ENCODE data around the gene GAMT.

Gene GAMT

DNA sequence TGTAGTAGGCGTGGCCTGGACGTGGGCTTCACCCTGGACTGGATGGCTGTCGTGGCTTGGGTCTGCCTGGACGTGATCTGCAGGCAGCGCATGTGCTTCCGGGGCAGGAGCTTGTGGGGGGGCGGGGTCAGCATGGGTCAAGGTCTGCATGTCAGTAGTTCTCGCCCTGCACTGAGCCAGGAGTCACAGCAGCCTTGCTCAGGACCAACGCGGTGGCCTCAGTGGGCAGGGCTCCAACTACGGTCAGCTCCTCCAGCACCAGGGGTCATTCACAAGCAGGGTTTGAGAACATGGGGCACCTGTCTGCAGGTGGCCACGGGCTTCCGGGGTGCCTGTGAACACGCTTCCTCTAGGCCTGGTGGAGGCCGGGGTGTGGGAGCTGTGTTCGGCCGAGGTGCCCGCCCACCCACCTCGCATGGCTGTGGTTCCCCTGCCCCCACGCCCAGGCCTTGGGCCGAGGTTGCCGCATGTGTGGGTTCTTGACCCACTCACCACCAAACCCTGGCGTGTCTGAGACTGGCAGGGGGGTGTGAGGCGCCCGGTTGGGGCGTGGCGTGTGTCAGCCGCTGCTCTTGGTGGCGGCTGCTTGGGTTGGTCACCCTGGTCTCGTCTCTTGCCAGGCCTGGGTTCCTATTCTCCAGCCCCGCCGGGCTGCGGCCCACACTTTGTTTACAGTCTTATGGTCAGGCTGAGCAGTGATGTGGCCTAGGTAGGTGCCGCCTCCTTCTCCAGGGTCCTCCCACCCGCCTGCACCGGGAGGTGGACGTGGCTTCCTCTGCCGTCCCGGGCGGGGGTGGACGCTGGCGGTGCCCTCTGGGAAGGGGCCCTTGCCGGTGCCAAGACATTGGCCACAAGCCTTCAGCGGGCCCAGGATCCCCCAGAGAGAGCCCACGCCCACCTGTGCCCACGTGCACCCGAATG is 32.0 kb upstream of the GAMT start:
- WGBS, 2 experiments = 95 to 98% methylated on average over 47 of the region's 47 CpGs
- no peak overlapping the region for H3K4me3 ChIP-seq (ENCODE audit: insufficient read depth, low read depth, low read length)
- H3K9me3 ChIP-seq (ENCODE audit: control insufficient read depth, low read length) = no peaks in the 10 kb centered on the region
- H3K27ac ChIP-seq (ENCODE audit: insufficient read depth, low read depth, low read length, poor library complexity, severe bottlenecking) = no peak overlapping the region
- H3K36me3 ChIP-seq (ENCODE audit: control insufficient read depth, insufficient read depth, low read length) = peaks cover 32% of the 10 kb centered on the region
- no peaks in the 10 kb centered on the region for H3K4me1 ChIP-seq (ENCODE audit: control insufficient read depth, insufficient read depth, low read length)
- no peaks in the 10 kb centered on the region for H3K27me3 ChIP-seq (ENCODE audit: control insufficient read depth, insufficient read depth, low read length, poor library complexity, severe bottlenecking)

DNA sequence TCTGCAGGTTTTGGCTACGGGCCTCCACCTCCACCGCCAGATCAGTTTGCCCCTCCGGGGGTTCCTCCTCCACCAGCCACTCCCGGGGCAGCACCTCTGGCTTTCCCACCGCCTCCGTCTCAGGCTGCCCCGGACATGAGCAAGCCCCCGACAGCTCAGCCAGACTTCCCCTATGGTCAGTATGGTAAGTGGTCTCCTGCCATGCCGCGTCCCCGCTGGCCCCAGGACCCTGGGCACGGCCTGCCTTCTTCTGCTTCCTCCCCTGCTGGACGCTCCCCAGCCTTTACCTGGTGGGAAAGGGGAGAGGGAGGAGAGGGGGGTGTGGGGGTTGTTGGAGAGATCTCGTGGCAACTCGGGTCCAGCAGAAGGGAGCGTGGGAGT is 31.2 kb upstream of the GAMT start:
- H3K36me3 ChIP-seq (ENCODE audit: control insufficient read depth, insufficient read depth, low read length) = peaks cover 37% of the 10 kb centered on the region
- H3K27ac ChIP-seq (ENCODE audit: insufficient read depth, low read depth, low read length, poor library complexity, severe bottlenecking) = no peak overlapping the region
- 95 to 96% methylated on average over 16 of the region's 16 CpGs for WGBS, 2 experiments

DNA sequence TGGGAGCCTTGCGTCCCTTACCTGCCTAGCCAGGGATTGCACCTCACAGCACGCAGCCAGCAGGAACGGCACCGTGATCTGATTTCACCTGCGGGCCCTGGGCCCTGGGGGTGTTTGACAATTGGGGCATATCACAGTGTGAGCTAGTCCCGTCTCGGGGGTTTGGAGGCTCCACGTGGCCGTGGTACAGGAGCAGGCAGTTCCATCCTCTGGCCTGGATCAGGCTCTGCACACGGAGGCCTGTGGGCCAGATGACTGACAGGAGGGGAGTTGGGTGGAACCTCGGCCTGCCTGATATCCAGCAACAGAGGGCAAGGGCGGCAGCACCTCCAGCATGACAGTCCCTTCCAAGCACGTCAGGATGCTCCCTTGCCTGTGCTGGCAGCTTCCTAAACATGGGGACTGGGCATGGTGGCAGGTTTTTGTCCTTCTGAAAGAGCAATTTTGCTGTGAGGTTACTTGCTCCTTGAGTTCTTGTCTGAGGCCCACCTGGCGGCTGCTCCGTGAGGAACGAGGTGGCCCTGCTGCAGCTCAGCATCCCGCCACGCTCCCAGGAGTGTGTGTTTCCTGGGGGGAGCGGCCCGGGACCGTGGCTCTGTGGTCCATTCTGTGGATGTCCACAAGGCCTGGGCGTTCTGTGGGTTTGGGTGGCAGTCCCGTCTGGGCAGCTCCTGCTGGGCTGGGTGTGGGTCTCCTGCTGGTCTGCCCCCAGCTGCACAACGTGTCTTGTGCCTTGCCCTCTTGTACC is 30.6 kb upstream of the GAMT start:
- no peaks in the 10 kb centered on the region for H3K27me3 ChIP-seq (ENCODE audit: control insufficient read depth, insufficient read depth, low read length, poor library complexity, severe bottlenecking)
- H3K4me3 ChIP-seq (ENCODE audit: insufficient read depth, low read depth, low read length) = no peak overlapping the region
- H3K4me1 ChIP-seq (ENCODE audit: control insufficient read depth, insufficient read depth, low read length) = no peaks in the 10 kb centered on the region
- H3K9me3 ChIP-seq (ENCODE audit: control insufficient read depth, low read length) = no peaks in the 10 kb centered on the region
- 95% methylated on average over 24 of the region's 24 CpGs for WGBS, 2 experiments
- H3K36me3 ChIP-seq (ENCODE audit: control insufficient read depth, insufficient read depth, low read length) = peaks cover 37% of the 10 kb centered on the region
- no peak overlapping the region for H3K27ac ChIP-seq (ENCODE audit: insufficient read depth, low read depth, low read length, poor library complexity, severe bottlenecking)

More for the DNA sequence above, 31.2 kb upstream of the GAMT start:
- H3K9me3 ChIP-seq (ENCODE audit: control insufficient read depth, low read length) = no peaks in the 10 kb centered on the region
- no peak overlapping the region for H3K4me3 ChIP-seq (ENCODE audit: insufficient read depth, low read depth, low read length)
- H3K27me3 ChIP-seq (ENCODE audit: control insufficient read depth, insufficient read depth, low read length, poor library complexity, severe bottlenecking) = no peaks in the 10 kb centered on the region
- H3K4me1 ChIP-seq (ENCODE audit: control insufficient read depth, insufficient read depth, low read length) = no peaks in the 10 kb centered on the region

DNA sequence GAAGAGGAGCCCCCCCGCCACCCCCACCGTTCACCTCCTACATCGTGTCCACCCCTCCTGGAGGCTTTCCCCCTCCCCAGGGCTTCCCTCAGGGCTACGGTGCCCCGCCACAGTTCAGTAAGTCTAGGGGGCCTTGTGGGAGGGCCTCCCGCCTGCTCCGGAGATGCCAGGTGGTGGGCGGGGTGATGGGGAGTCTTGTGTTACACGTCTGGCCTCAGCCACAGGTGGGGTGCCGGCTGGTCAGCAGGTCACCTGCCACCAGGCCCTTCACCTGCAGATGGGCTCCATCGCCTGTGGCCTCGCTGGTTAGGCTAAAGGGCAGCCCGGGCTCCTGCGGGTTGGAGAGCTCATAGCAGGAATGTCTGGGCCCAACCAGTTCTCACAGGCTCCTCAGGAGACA is 28.9 kb upstream of the GAMT start:
- H3K4me1 ChIP-seq (ENCODE audit: control insufficient read depth, insufficient read depth, low read length) = peaks cover 3% of the 10 kb centered on the region
- no peaks in the 10 kb centered on the region for H3K27me3 ChIP-seq (ENCODE audit: control insufficient read depth, insufficient read depth, low read length, poor library complexity, severe bottlenecking)
- no peaks in the 10 kb centered on the region for H3K9me3 ChIP-seq (ENCODE audit: control insufficient read depth, low read length)
- 93 to 97% methylated on average over 14 of the region's 14 CpGs for whole genome bisulfite sequencing, 2 experiments
- H3K4me3 ChIP-seq (ENCODE audit: insufficient read depth, low read depth, low read length) = no peak overlapping the region
- no peak overlapping the region for H3K27ac ChIP-seq (ENCODE audit: insufficient read depth, low read depth, low read length, poor library complexity, severe bottlenecking)
- peaks cover 37% of the 10 kb centered on the region for H3K36me3 ChIP-seq (ENCODE audit: control insufficient read depth, insufficient read depth, low read length)

DNA sequence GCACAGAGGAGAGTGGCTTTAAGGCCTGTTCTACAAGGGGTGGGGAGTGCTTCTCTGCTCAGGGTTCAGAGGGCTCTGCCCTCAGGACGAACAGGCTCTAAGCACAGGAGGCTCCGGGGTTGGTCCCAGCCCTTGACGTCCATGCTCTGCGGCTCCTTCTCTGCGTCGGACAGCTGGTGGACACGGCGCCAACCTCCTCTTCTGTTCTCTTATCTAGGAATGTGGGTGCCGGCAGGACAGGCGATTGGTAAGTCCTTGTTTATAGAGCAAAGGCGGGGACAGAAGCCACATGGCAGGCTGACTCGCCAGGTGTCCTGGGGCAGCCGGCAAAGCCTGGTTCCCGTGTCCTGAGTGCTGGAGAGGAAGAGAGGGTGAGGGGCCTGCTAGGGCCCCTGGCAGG is 28.4 kb upstream of the GAMT start:
- Histone ChIP-seq H3K27ac (ENCODE audit: insufficient read depth, low read depth, low read length, poor library complexity, severe bottlenecking) (no peak overlapping the region), H3K4me3 (ENCODE audit: insufficient read depth, low read depth, low read length) (no peak overlapping the region), H3K27me3 (ENCODE audit: control insufficient read depth, insufficient read depth, low read length, poor library complexity, severe bottlenecking) (no peaks in the 10 kb centered on the region), H3K36me3 (ENCODE audit: control insufficient read depth, insufficient read depth, low read length) (peaks cover 37% of the 10 kb centered on the region), H3K9me3 (ENCODE audit: control insufficient read depth, low read length) (no peaks in the 10 kb centered on the region), H3K4me1 (ENCODE audit: control insufficient read depth, insufficient read depth, low read length) (peaks cover 6% of the 10 kb centered on the region)
- 91 to 96% methylated on average over 14 of the region's 14 CpGs for WGBS, 2 experiments

DNA sequence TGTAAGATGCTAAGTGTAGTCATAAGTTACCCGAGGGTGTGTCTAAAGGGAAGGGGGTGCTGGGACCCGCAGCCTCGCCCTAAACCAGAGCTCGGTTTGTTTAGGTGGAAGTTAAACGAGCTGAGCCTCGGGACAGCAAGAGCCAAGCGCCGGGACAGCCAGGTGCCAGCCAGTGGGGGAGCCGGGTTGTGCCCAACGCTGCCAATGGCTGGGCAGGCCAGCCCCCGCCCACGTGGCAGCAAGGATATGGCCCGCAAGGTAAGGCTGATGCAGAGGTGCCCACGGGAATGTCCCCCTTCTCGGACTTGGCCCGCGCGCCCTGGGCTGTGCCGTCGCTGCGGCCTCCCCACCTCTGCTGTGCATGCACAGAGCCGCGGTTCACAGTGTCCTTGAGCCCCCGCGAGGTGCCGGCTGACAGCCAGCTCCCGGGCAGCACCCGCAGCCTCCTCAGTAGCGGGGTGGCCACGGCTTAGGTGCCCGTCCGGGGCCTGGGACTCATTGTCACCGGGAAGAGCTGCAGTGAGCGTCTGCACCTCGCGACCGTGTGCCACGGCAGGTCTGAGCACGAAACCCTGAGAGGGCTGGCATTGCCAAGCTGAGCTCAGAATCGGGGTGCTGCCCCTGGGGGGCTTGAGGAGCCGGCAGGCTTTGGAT is 27.5 kb upstream of the GAMT start:
- 97% methylated on average over 41 of the region's 41 CpGs for WGBS, 2 experiments
- Histone ChIP-seq H3K27me3 (ENCODE audit: control insufficient read depth, insufficient read depth, low read length, poor library complexity, severe bottlenecking) (no peaks in the 10 kb centered on the region), H3K4me3 (ENCODE audit: insufficient read depth, low read depth, low read length) (no peak overlapping the region), H3K27ac (ENCODE audit: insufficient read depth, low read depth, low read length, poor library complexity, severe bottlenecking) (no peak overlapping the region), H3K4me1 (ENCODE audit: control insufficient read depth, insufficient read depth, low read length) (peaks cover 8% of the 10 kb centered on the region), H3K36me3 (ENCODE audit: control insufficient read depth, insufficient read depth, low read length) (peaks cover 31% of the 10 kb centered on the region), H3K9me3 (ENCODE audit: control insufficient read depth, low read length) (no peaks in the 10 kb centered on the region)

DNA sequence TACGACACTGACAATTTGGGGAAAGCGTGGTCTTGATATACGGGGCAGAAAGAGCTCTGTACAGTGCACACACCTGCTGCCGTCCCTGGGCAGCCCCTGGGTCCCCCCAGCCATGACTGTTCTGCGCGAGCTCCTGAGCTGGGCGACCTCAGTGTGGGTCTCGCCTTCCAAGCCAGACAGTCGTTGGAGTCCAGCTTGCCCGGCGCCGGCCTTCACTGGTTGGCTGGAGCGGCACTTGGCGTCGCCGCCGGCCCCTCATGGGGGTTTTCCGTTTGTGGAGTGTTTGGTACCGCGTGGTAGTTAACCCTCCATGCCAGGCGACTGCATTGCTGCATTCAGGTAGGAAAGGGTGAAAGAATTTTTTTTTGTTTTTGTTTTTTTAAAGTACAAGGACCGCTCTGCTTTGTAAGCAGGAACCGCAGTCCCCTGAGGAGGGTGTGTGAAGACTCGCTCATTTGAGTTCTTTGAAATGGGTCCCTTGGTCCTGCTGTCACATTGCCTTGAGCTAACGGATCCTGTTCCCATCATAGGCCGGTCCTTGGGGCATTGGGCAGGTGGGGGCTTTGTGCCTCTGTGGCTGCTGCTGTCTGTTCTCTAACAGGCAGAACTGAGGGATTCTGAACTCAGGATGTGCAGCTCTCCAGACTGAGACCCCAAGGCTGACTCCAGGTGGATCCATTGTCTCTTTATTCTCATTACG is 26.0 kb upstream of the GAMT start:
- Histone ChIP-seq H3K27me3 (ENCODE audit: control insufficient read depth, insufficient read depth, low read length, poor library complexity, severe bottlenecking) (no peaks in the 10 kb centered on the region), H3K36me3 (ENCODE audit: control insufficient read depth, insufficient read depth, low read length) (peaks cover 33% of the 10 kb centered on the region), H3K4me1 (ENCODE audit: control insufficient read depth, insufficient read depth, low read length) (peaks cover 12% of the 10 kb centered on the region), H3K4me3 (ENCODE audit: insufficient read depth, low read depth, low read length) (no peak overlapping the region), H3K27ac (ENCODE audit: insufficient read depth, low read depth, low read length, poor library complexity, severe bottlenecking) (no peak overlapping the region), H3K9me3 (ENCODE audit: control insufficient read depth, low read length) (no peaks in the 10 kb centered on the region)
- WGBS, 2 experiments = 95% methylated on average over 27 of the region's 27 CpGs

DNA sequence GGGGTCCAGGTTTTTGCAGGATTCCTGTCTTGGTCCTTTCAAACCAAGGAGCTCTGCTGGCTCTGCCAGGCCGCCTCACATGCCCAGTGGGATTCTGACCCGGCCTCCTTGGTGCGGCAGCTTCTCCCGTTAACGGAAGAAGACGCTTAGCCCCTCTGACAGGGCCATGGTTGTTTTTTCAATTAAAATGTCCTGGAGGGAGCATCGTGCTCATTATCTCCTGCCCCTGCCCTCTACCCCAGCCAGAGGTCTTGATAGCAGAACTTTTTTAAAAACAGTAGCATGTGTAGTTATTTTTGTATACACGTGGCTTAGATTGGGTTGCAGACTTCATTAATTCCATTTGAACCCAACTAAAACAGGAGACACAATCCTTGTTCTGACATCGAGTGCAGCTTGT is 25.4 kb upstream of the GAMT start:
- no peak overlapping the region for H3K4me3 ChIP-seq (ENCODE audit: insufficient read depth, low read depth, low read length)
- H3K36me3 ChIP-seq (ENCODE audit: control insufficient read depth, insufficient read depth, low read length) = peaks cover 34% of the 10 kb centered on the region
- no peaks in the 10 kb centered on the region for H3K27me3 ChIP-seq (ENCODE audit: control insufficient read depth, insufficient read depth, low read length, poor library complexity, severe bottlenecking)
- no peaks in the 10 kb centered on the region for H3K9me3 ChIP-seq (ENCODE audit: control insufficient read depth, low read length)
- 92 to 93% methylated on average over 9 of the region's 9 CpGs for WGBS, 2 experiments
- peak overlapping the region; percentile 48 for H3K27ac ChIP-seq (ENCODE audit: insufficient read depth, low read depth, low read length, poor library complexity, severe bottlenecking)
- H3K4me1 ChIP-seq (ENCODE audit: control insufficient read depth, insufficient read depth, low read length) = peaks cover 12% of the 10 kb centered on the region

DNA sequence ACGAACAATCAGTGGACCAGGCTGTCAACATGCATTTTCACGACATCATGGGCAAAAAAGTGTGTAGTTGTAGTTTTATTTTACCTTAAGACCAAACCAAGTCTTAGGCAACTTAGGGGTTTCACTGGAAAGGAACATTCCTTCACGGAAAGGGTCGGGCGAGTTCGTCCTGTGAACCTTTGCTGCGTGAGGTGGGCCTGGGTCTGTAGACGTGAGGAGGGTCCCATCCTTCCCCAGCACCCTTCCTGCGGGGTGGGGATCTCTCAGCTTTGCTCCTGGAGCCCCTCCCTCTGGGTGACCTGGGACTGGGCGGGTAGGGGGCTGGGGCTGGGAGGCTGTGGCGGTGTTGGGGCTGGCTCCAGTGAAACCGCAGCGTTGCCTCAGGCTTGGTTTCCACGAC is 24.6 kb upstream of the GAMT start:
- H3K27me3 ChIP-seq (ENCODE audit: control insufficient read depth, insufficient read depth, low read length, poor library complexity, severe bottlenecking) = no peaks in the 10 kb centered on the region
- H3K9me3 ChIP-seq (ENCODE audit: control insufficient read depth, low read length) = no peaks in the 10 kb centered on the region
- H3K4me3 ChIP-seq (ENCODE audit: insufficient read depth, low read depth, low read length) = no peak overlapping the region
- 87 to 90% methylated on average over 14 of the region's 14 CpGs for WGBS, 2 experiments
- H3K27ac ChIP-seq (ENCODE audit: insufficient read depth, low read depth, low read length, poor library complexity, severe bottlenecking) = peak overlapping the region; percentile 8
- H3K36me3 ChIP-seq (ENCODE audit: control insufficient read depth, insufficient read depth, low read length) = peaks cover 39% of the 10 kb centered on the region
- peaks cover 12% of the 10 kb centered on the region for H3K4me1 ChIP-seq (ENCODE audit: control insufficient read depth, insufficient read depth, low read length)
